Ectodermal cell (in vitro differentiated cells): Measurements from ENCODE around the gene RASD2.

ENCODE experiments used
- H3K27ac ChIP-seq: 2 replicates; pipeline ENCODE4 v1.7.0; 2013; ENCODE audit warnings: mild to moderate bottlenecking, low read depth, low read length; ENCODE audit not compliant: insufficient read depth, poor library complexity, severe bottlenecking
- H3K27me3 ChIP-seq: 2 replicates; pipeline ENCODE4 v1.7.0; 2013; ENCODE audit warnings: mild to moderate bottlenecking, low read length; ENCODE audit not compliant: insufficient read depth, control insufficient read depth, poor library complexity, severe bottlenecking
- H3K36me3 ChIP-seq: one replicate; pipeline ENCODE4 v1.7.0; 2013; ENCODE audit warnings: low read length; ENCODE audit not compliant: control insufficient read depth, insufficient read depth
- H3K4me1 ChIP-seq: one replicate; pipeline ENCODE4 v1.7.0; 2013; ENCODE audit warnings: low read length; ENCODE audit not compliant: control insufficient read depth, insufficient read depth
- H3K4me3 ChIP-seq: 2 replicates; pipeline ENCODE4 v1.7.0; 2013; ENCODE audit warnings: low read depth, low read length, control low read depth; ENCODE audit not compliant: insufficient read depth
- H3K9me3 ChIP-seq: 2 replicates; pipeline ENCODE4 v1.7.0; 2013; ENCODE audit warnings: mild to moderate bottlenecking, low read length, moderate library complexity; ENCODE audit not compliant: control insufficient read depth
- WGBS, 2 experiments: methylation state at CpG; one replicate each; pipeline ENCODE4 v1.1.7; 2013; ENCODE audit warnings: missing lambda C conversion rate in 2 of 2; 5-methylcytosine and 5-hydroxymethylcytosine counted together

RASD2 gene

GRCh38 chr22:35559354-35560005 is 18.8 kb downstream of the RASD2 start:
- H3K36me3 ChIP-seq = no peaks in the 10 kb centered on the region
- H3K27ac ChIP-seq = no peak overlapping the region
- no peaks in the 10 kb centered on the region for H3K4me1 ChIP-seq
- H3K4me3 ChIP-seq = no peak overlapping the region
- WGBS, 2 experiments = 93 to 100% methylated on average over 2 of the region's 2 CpGs
- H3K27me3 ChIP-seq = peaks cover 6% of the 10 kb centered on the region
- H3K9me3 ChIP-seq = no peaks in the 10 kb centered on the region

- H3K4me3 ChIP-seq = no peak overlapping the region
- 80 to 85% methylated on average over 5 of the region's 5 CpGs for WGBS, 2 experiments
- H3K4me1 ChIP-seq = no peaks in the 10 kb centered on the region
- no peaks in the 10 kb centered on the region for H3K9me3 ChIP-seq
- peaks cover 6% of the 10 kb centered on the region for H3K27me3 ChIP-seq
- no peak overlapping the region for H3K27ac ChIP-seq
- H3K36me3 ChIP-seq = no peaks in the 10 kb centered on the region
These were observed 19.7 kb downstream of the RASD2 start for GRCh38 chr22:35560366-35560765.

- peaks cover 6% of the 10 kb centered on the region for H3K27me3 ChIP-seq
These were observed 20.2 kb downstream of the RASD2 start for GRCh38 chr22:35560824-35561223.

GRCh38 chr22:35561796-35562526 is 21.3 kb downstream of the RASD2 start:
- Histone ChIP-seq H3K4me1 (no peaks in the 10 kb centered on the region), H3K36me3 (no peaks in the 10 kb centered on the region), H3K27ac (no peak overlapping the region), H3K4me3 (no peak overlapping the region), H3K27me3 (peaks cover 6% of the 10 kb centered on the region), H3K9me3 (no peaks in the 10 kb centered on the region)
- 71 to 78% methylated on average over 20 of the region's 20 CpGs for WGBS, 2 experiments

More at GRCh38 chr22:35560824-35561223, 20.2 kb downstream of the RASD2 start:
- WGBS, 2 experiments = 94 to 95% methylated on average over 1 of the region's 1 CpG
- Histone ChIP-seq H3K4me1 (no peaks in the 10 kb centered on the region), H3K36me3 (no peaks in the 10 kb centered on the region), H3K9me3 (no peaks in the 10 kb centered on the region), H3K4me3 (no peak overlapping the region), H3K27ac (no peak overlapping the region)

- Histone ChIP-seq H3K4me1 (peaks cover 8% of the 10 kb centered on the region), H3K4me3 (no peak overlapping the region), H3K9me3 (no peaks in the 10 kb centered on the region), H3K27me3 (peaks cover 6% of the 10 kb centered on the region), H3K36me3 (no peaks in the 10 kb centered on the region), H3K27ac (no peak overlapping the region)
- 35 to 38% methylated on average over 7 of the region's 7 CpGs for WGBS, 2 experiments
These were observed 22.6 kb downstream of the RASD2 start for GRCh38 chr22:35563211-35563610.

- peaks cover 8% of the 10 kb centered on the region for H3K4me1 ChIP-seq
- WGBS, 2 experiments = 82 to 83% methylated on average over 10 of the region's 10 CpGs
These were observed 24.6 kb downstream of the RASD2 start for GRCh38 chr22:35564975-35565867.

GRCh38 chr22:35567351-35568141 is 26.9 kb downstream of the RASD2 start:
- no peak overlapping the region for H3K27ac ChIP-seq
- 85% methylated on average over 23 of the region's 23 CpGs for WGBS, 2 experiments

More at GRCh38 chr22:35564975-35565867, 24.6 kb downstream of the RASD2 start:
- Histone ChIP-seq H3K9me3 (no peaks in the 10 kb centered on the region), H3K27ac (no peak overlapping the region), H3K36me3 (no peaks in the 10 kb centered on the region), H3K27me3 (peaks cover 6% of the 10 kb centered on the region), H3K4me3 (no peak overlapping the region)

GRCh38 chr22:35568751-35569739 is 28.4 kb downstream of the RASD2 start:
- no peak overlapping the region for H3K27ac ChIP-seq
- H3K4me3 ChIP-seq = no peak overlapping the region

More at GRCh38 chr22:35567351-35568141, 26.9 kb downstream of the RASD2 start:
- no peak overlapping the region for H3K4me3 ChIP-seq
- H3K9me3 ChIP-seq = no peaks in the 10 kb centered on the region
- H3K4me1 ChIP-seq = peaks cover 8% of the 10 kb centered on the region
- peaks cover 6% of the 10 kb centered on the region for H3K27me3 ChIP-seq
- H3K36me3 ChIP-seq = no peaks in the 10 kb centered on the region

GRCh38 chr22:35569916-35570315 is 29.3 kb downstream of the RASD2 start:
- no peaks in the 10 kb centered on the region for H3K36me3 ChIP-seq
- peaks cover 8% of the 10 kb centered on the region for H3K4me1 ChIP-seq
- H3K9me3 ChIP-seq = no peaks in the 10 kb centered on the region
- no peak overlapping the region for H3K27ac ChIP-seq
- H3K4me3 ChIP-seq = no peak overlapping the region
- peaks cover 1% of the 10 kb centered on the region for H3K27me3 ChIP-seq
- 93 to 94% methylated on average over 13 of the region's 13 CpGs for WGBS, 2 experiments

More at GRCh38 chr22:35568751-35569739, 28.4 kb downstream of the RASD2 start:
- H3K27me3 ChIP-seq = no peaks in the 10 kb centered on the region
- peaks cover 8% of the 10 kb centered on the region for H3K4me1 ChIP-seq
- WGBS, 2 experiments = 88 to 92% methylated on average over 17 of the region's 17 CpGs
- no peaks in the 10 kb centered on the region for H3K9me3 ChIP-seq
- H3K36me3 ChIP-seq = no peaks in the 10 kb centered on the region
